Neural cell (in vitro differentiated cells): ENCODE data around the gene KRT78. TPM values are rescaled to one million over a fixed set of nuclear protein-coding genes. Genes with fewer than 3 reads are reported as not detected.
"Not testable (repeated sequence)": the region's sequence is repeated elsewhere in the genome, so short reads cannot be mapped to it uniquely, and the experiment has no call there.

Source experiments
- H2AFZ ChIP-seq: fragments of 200-600, 300-800 bp; sonication (generic), shearing (Covaris generic); 2 replicates; pipeline ENCODE4 v1.6.0; 2014; ENCODE audit warnings: low read depth, mild to moderate bottlenecking, antibody characterized with exemption, low read length, moderate library complexity
- H3F3A ChIP-seq: fragments of 200-600 bp; shearing (Covaris generic); 2 replicates; pipeline ENCODE4 v1.6.1; 2016; ENCODE audit warnings: mild to moderate bottlenecking, moderate library complexity, mixed read lengths, antibody characterized with exemption, low read length; ENCODE audit not compliant: insufficient read depth, poor library complexity, severe bottlenecking
- H3K27ac ChIP-seq: fragments of 200-600, 300-800 bp; sonication (generic), shearing (Covaris generic); 2 replicates; pipeline ENCODE4 v1.5.1; 2014; ENCODE audit warnings: mild to moderate bottlenecking, low read length, moderate library complexity
- H3K27me3 ChIP-seq: fragments of 300-800, 200-600 bp; sonication (generic), shearing (Covaris generic); 2 replicates; pipeline ENCODE4 v1.6.0; 2014; ENCODE audit warnings: mild to moderate bottlenecking, low read depth, low read length, moderate library complexity; ENCODE audit not compliant: insufficient read depth
- H3K36me3 ChIP-seq: fragments of 300-800, 200-600 bp; sonication (generic), shearing (Covaris generic); 2 replicates; pipeline ENCODE4 v1.5.1; 2014; ENCODE audit warnings: mild to moderate bottlenecking, antibody characterized with exemption, low read length, moderate library complexity; ENCODE audit not compliant: insufficient read depth
- H3K4me2 ChIP-seq: fragments of 300-800, 200-600 bp; sonication (generic), shearing (Covaris generic); 2 replicates; pipeline ENCODE4 v1.6.0; 2014; ENCODE audit warnings: mild to moderate bottlenecking, low read length
- H3K4me3 ChIP-seq: fragments of 300-800, 200-600 bp; sonication (generic), shearing (Covaris generic); 2 replicates; pipeline ENCODE4 v1.5.1; 2014; ENCODE audit warnings: mild to moderate bottlenecking, low read length, moderate library complexity
- H3K79me2 ChIP-seq: fragments of 200-600 bp; shearing (Covaris generic); replicated peaks from 2 replicates; pipeline ENCODE4 v1.6.0; 2014; ENCODE audit warnings: mild to moderate bottlenecking, low read length, moderate library complexity; ENCODE audit not compliant: insufficient read depth
- H3K9ac ChIP-seq: fragments of 300-800, 200-600 bp; sonication (generic), shearing (Covaris generic); 2 replicates; pipeline ENCODE4 v1.6.1; 2016; ENCODE audit warnings: mild to moderate bottlenecking, low read length, mixed read lengths
- H3K9me2 ChIP-seq: fragments of 200-600 bp; shearing (Covaris generic); 2 replicates; pipeline ENCODE4 v1.6.1; 2016; ENCODE audit warnings: mild to moderate bottlenecking, low read length, mixed read lengths; ENCODE audit not compliant: insufficient read depth
- H3K9me3 ChIP-seq: fragments of 200-600, 300-800 bp; sonication (generic), shearing (Covaris generic); 2 replicates; pipeline ENCODE4 v1.6.1; 2016; ENCODE audit warnings: mild to moderate bottlenecking, mixed run types, low read length, moderate library complexity, mixed read lengths
- H4K20me1 ChIP-seq: fragments of 200-600 bp; shearing (Covaris generic); 2 replicates; pipeline ENCODE4 v1.6.1; 2016; ENCODE audit warnings: mild to moderate bottlenecking, mixed run types; ENCODE audit not compliant: insufficient read depth
- CTCF ChIP-seq: fragments of 450-650 bp; IDR thresholded peaks from 2 replicates; pipeline ENCODE4 v1.5.1; 2014; ENCODE audit warnings: antibody characterized with exemption, mild to moderate bottlenecking, moderate library complexity; ENCODE audit not compliant: poor library complexity, severe bottlenecking
- EP300 ChIP-seq: fragments of 450-650 bp; conservative IDR thresholded peaks from 2 replicates; pipeline ENCODE4 v1.6.1; 2014; ENCODE audit warnings: antibody characterized with exemption, mild to moderate bottlenecking, moderate library complexity; ENCODE audit not compliant: poor library complexity, severe bottlenecking
- EZH2 ChIP-seq: fragments of 200-600, 300-800 bp; shearing (Covaris generic), sonication (generic); IDR thresholded peaks from 2 replicates; pipeline ENCODE4 v1.6.1; 2014; ENCODE audit warnings: antibody characterized with exemption, low read length, borderline replicate concordance, mild to moderate bottlenecking; ENCODE audit not compliant: insufficient read depth, poor library complexity, severe bottlenecking
- MXI1 ChIP-seq: fragments of 450-650 bp; conservative IDR thresholded peaks from 2 replicates; pipeline ENCODE4 v1.6.1; 2014; ENCODE audit warnings: antibody characterized with exemption, mild to moderate bottlenecking; ENCODE audit not compliant: poor library complexity, severe bottlenecking
- POLR2AphosphoS5 ChIP-seq: IDR thresholded peaks from 2 replicates; pipeline ENCODE4 v1.6.1; 2012
- RAD21 ChIP-seq: fragments of 450-650 bp; conservative IDR thresholded peaks from 2 replicates; pipeline ENCODE4 v1.6.1; 2014; ENCODE audit warnings: antibody characterized with exemption, mild to moderate bottlenecking, moderate library complexity
- REST ChIP-seq: IDR thresholded peaks from 2 replicates; pipeline ENCODE4 v1.6.1; 2012; ENCODE audit warnings: borderline replicate concordance
- SMC3 ChIP-seq: fragments of 450-650 bp; conservative IDR thresholded peaks from 2 replicates; pipeline ENCODE4 v1.6.1; 2014; ENCODE audit warnings: antibody characterized with exemption, mild to moderate bottlenecking, moderate library complexity; ENCODE audit not compliant: poor library complexity
- TAF1 ChIP-seq: IDR thresholded peaks from 2 replicates; pipeline ENCODE4 v1.6.1; 2012; ENCODE audit warnings: low read depth
- polyA plus RNA-seq: library from polyadenylated mRNA; depleted of rRNA; stranded (reverse); fragments of >200 nt; gene quantifications from 2 replicates; pipeline ENCODE4 v1.2.3, GENCODE V29; 2014

Gene KRT78
- polyA plus RNA-seq, 1 donor from 2014 or later: not detected

- Histone ChIP-seq H3K27me3 (no peaks in the 10 kb centered on the region), H2AFZ (no peak overlapping the region), H3F3A (no peaks in the 10 kb centered on the region), H3K4me2 (no peak overlapping the region), H3K36me3 (no peaks in the 10 kb centered on the region), H3K4me3 (no peak overlapping the region), H3K79me2 (no peaks in the 10 kb centered on the region), H4K20me1 (no peaks in the 10 kb centered on the region), H3K9me3 (no peaks in the 10 kb centered on the region), H3K9ac (no peak overlapping the region), H3K27ac (no peak overlapping the region), H3K9me2 (no peaks in the 10 kb centered on the region)
- TF ChIP-seq TAF1 (no peak), MXI1 (no peak), CTCF (no peak), EP300 (no peak), EZH2 (no peak), REST (no peak), RAD21 (no peak), SMC3 (no peak), POLR2AphosphoS5 (no peak)
These were observed 41.6 kb upstream of the KRT78 start for GRCh38 chr12:52890417-52890816.

- Histone ChIP-seq H3K9me2 (no peaks in the 10 kb centered on the region), H3K9me3 (no peaks in the 10 kb centered on the region), H4K20me1 (no peaks in the 10 kb centered on the region), H3K27me3 (no peaks in the 10 kb centered on the region), H3K36me3 (no peaks in the 10 kb centered on the region), H3K27ac (no peak overlapping the region), H2AFZ (no peak overlapping the region), H3F3A (no peaks in the 10 kb centered on the region), H3K79me2 (no peaks in the 10 kb centered on the region), H3K4me3 (no peak overlapping the region), H3K4me2 (no peak overlapping the region), H3K9ac (no peak overlapping the region)
- TF ChIP-seq SMC3 (peak; percentile 75), CTCF (peak; percentile 65), REST (no peak), EP300 (no peak), TAF1 (no peak), POLR2AphosphoS5 (no peak), EZH2 (no peak), MXI1 (no peak), RAD21 (peak; percentile 70)
These were observed 35.9 kb upstream of the KRT78 start for GRCh38 chr12:52884526-52885293.

DNA sequence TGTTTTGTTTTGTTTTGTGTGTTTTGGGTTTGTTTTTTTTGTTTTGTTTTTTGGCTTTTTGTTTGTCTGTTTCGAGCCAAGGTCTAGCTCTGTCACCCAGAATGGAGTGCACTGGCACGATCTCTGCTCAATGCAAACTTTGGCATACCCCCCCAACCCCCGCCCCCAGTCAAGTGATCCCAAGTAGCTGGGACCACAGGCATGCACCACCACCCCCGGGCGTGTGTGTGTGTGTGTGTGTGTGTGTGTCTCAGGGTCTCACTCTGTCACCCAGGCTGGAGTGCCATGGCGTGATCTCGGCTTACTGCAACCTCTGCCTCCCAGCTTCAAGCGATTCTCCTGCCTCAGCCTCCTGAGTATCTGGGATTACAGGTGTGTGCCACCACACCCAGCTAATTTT lies 31.7 kb upstream of the KRT78 start:
- not testable (repeated sequence) for H3K4me3 ChIP-seq, H3K9me3 ChIP-seq, H3K4me2 ChIP-seq, H3K27me3 ChIP-seq, H3K9me2 ChIP-seq, H3K9ac ChIP-seq, H3K36me3 ChIP-seq, H3F3A ChIP-seq, H4K20me1 ChIP-seq, H3K79me2 ChIP-seq, H2AFZ ChIP-seq, H3K27ac ChIP-seq
